GM21360 (cell line): ENCODE measurements around the gene PPP2R1B.

Source experiments
- ATAC-seq: cut with Tn5 transposase; IDR thresholded peaks from one replicate; pipeline ENCODE4 v1.9.1; 2021; ENCODE audit warnings: mild to moderate bottlenecking, moderate library complexity; ENCODE audit not compliant: unreplicated experiment

Gene PPP2R1B

GRCh38 chr11:111749646-111750045 is 16.5 kb downstream of the PPP2R1B start:
- no peak for ATAC-seq

GRCh38 chr11:111748035-111748804 is 18.0 kb downstream of the PPP2R1B start:
- ATAC-seq = no peak

GRCh38 chr11:111745719-111746504 is 20.3 kb downstream of the PPP2R1B start:
- ATAC-seq = no peak

GRCh38 chr11:111743700-111744099 is 22.5 kb downstream of the PPP2R1B start:
- no peak for ATAC-seq

GRCh38 chr11:111741751-111742150 is 24.4 kb downstream of the PPP2R1B start:
- no peak for ATAC-seq

- ATAC-seq = no peak
Observed at GRCh38 chr11:111739299-111739698, 26.9 kb downstream of the PPP2R1B start.

GRCh38 chr11:111737444-111738210 is 28.6 kb downstream of the PPP2R1B start:
- ATAC-seq = no peak

- ATAC-seq = no peak
Observed at GRCh38 chr11:111736621-111737443, 29.4 kb downstream of the PPP2R1B start.

- no peak for ATAC-seq
Observed at GRCh38 chr11:111736181-111736590, 30.0 kb downstream of the PPP2R1B start.

- no peak for ATAC-seq
Observed at GRCh38 chr11:111735262-111736116, 30.7 kb downstream of the PPP2R1B start.

GRCh38 chr11:111734954-111735261 is 31.3 kb downstream of the PPP2R1B start:
- ATAC-seq = no peak

GRCh38 chr11:111734101-111734953 is 31.9 kb downstream of the PPP2R1B start:
- ATAC-seq = no peak

GRCh38 chr11:111733611-111734088 is 32.5 kb downstream of the PPP2R1B start:
- no peak for ATAC-seq

GRCh38 chr11:111733016-111733415 is 33.2 kb downstream of the PPP2R1B start:
- no peak for ATAC-seq

GRCh38 chr11:111731821-111732220 is 34.4 kb downstream of the PPP2R1B start:
- ATAC-seq = no peak

- ATAC-seq = no peak
Observed at GRCh38 chr11:111730871-111731591, 35.2 kb downstream of the PPP2R1B start.

GRCh38 chr11:111729831-111730311 is 36.3 kb downstream of the PPP2R1B start:
- ATAC-seq = no peak
